Adrenal gland (tissue), 12 donors: ENCODE measurements around the gene LRRC10B. TPM values are rescaled to one million over a fixed set of nuclear protein-coding genes. Genes with fewer than 3 reads are reported as not detected.

Experiments used
- DNase-seq, 7 donors: peaks; one replicate each; pipeline ENCODE4 v3.0.0-alpha.2; 2019 to 2020
- H3K27ac ChIP-seq, 5 donors: fragments of 200-600 bp; sonication (generic) in 4 of 5; 1 replicate in 3 of 5; 2 replicates in 2 of 5; pipeline versions ENCODE4 v1.5.1 to v1.8.0; 2016 to 2020; ENCODE audit warnings: mild to moderate bottlenecking in 1 of 5
- H3K27me3 ChIP-seq: fragments of 200-600 bp; 2 replicates; pipeline ENCODE4 v1.8.0; 2021
- H3K36me3 ChIP-seq, 2 donors: fragments of 200-600 bp; replicated peaks in 1 of 2; 1 replicate in 1 of 2; 2 replicates in 1 of 2; pipeline versions ENCODE4 v1.5.1 to v1.8.0; 2018 to 2022
- H3K4me1 ChIP-seq, 2 donors: fragments of 200-600 bp; replicated peaks in 1 of 2; 1 replicate in 1 of 2; 2 replicates in 1 of 2; pipeline versions ENCODE4 v1.5.1 to v1.8.0; 2018 to 2021
- H3K4me3 ChIP-seq, 4 donors: fragments of 200-600 bp; sonication (generic) in 3 of 4; one replicate each; pipeline ENCODE4 v1.5.1; 2016 to 2018
- H3K9me3 ChIP-seq, 3 donors: fragments of 200-600 bp; sonication (generic) in 1 of 3; replicated peaks in 1 of 3; 1 replicate in 2 of 3; 2 replicates in 1 of 3; pipeline versions ENCODE4 v1.5.1 to v1.8.0; 2016 to 2021
- POLR2A ChIP-seq, 2 donors: fragments of 450-650 bp; IDR thresholded peaks; one replicate each; pipeline ENCODE4 v1.6.1; 2017; ENCODE audit warnings: antibody characterized with exemption in 2 of 2, mild to moderate bottlenecking in 2 of 2, moderate library complexity in 1 of 2
- WGBS, 4 donors: extraction: QIAGEN DNeasy Blood & Tissue Kit in 2 of 4; methylation state at CpG; one replicate each; pipeline versions ENCODE4 v1.1.5 to v1.1.7; 2013 to 2017; 5-methylcytosine and 5-hydroxymethylcytosine counted together
- intact Hi-C, 2 donors: fragments of 100-400 bp; cut with DNase I; formaldehyde crosslinking; loops; one replicate each; pipeline versions ENCODE4 v1.14.1 to v1.15.0; 2022 to 2023
- polyA plus RNA-seq, 3 donors: library from polyadenylated mRNA; stranded (reverse); fragments of 200-250 nt in 2 of 3; fragments of 350-450 nt in 1 of 3; fragmentation: Illumina TruSeq in 1 of 3; extraction: RNeasy Lipid Tissue Mini Kit (QIAGEN cat#74804) in 1 of 3; gene quantifications; one replicate each; pipeline ENCODE4 v1.2.3, GENCODE V29; 2013 to 2014
- total RNA-seq, 9 donors: library from RNA; depleted of rRNA in 4 of 9; stranded (reverse); fragments of >200 nt in 4 of 9; fragments of 120-200 nt in 1 of 9; fragmentation: NEBNext Ultra II Directional in 1 of 9; extraction: Animal tissue kit (Norgen Biotek cat#: 25700) in 1 of 9; gene quantifications; one replicate each; pipeline versions ENCODE4 v1.1.0 to v1.2.4, GENCODE V29; 2013 to 2023
- TF ChIP-seq, protein P1 (sequence below), 6 experiments: fragments of 450-650 bp in 4 of 6; fragments of 200-600 bp in 2 of 6; sonication (generic) in 1 of 6; IDR thresholded peaks; 1 replicate in 5 of 6; 2 replicates in 1 of 6; pipeline versions ENCODE4 v1.5.1 to v1.8.0; 2016 to 2021; ENCODE audit warnings: antibody characterized with exemption in 6 of 6, mild to moderate bottlenecking in 2 of 6, moderate library complexity in 1 of 6
- donor health status: healthy with polysubstance abuse.
- donor health status: Bipolar disorder and iron deficiency.
- donor health status: DM: yes; HTN: yes; CAD: no.
- donor health status: DM: no; HTN: no; CAD: no.
- donor health status: DM: no; HTN: no; CAD: no.
- donor health status: DM: yes; HTN: yes; CAD: no.

The LRRC10B gene
- total and polyA plus RNA-seq, 12 donors = 0.06 to 2.6 (median 1.1) TPM; not detected in 3

DNA sequence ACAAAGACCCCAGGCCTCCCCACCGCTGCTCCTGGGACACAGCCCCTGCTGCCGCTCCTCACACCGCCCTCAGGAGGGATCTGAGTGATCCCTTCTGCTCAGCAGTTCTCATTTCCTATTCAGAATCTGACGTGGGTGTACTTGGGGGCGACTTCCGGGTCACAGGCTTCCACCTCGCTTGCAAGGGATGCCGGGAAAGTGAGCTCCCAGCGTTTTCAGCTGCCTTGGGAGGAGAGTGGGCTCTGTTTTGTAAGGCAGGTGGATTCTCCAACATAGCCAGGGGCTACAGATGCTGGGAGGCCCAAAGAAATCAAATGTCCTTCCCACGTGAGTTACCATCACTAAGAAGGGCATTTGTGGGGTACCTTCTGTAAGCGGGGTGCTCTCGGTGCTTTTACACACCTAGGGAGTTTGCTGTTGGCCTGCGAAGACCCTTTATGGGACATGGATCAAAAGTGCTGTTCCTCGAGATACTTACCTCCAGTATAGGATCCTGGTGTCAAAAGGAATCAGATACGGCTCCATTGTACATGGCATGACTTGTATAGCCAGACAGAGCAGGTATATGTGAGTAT, 9.7 kb upstream of the LRRC10B start:
- no peaks in the 10 kb centered on the region for H3K36me3 ChIP-seq
- no peak overlapping the region for H3K27ac ChIP-seq
- intact Hi-C loops = no loop called here
- no peaks in the 10 kb centered on the region for H3K9me3 ChIP-seq
- 83 to 87% (median 85%) methylated on average over 9 to 15 of the region's 15 CpGs for WGBS, 4 donors
- DNase-seq = no peak
- peaks cover 0 to 4% of the 10 kb centered on the region in 2 donors for H3K4me1 ChIP-seq
- no peak for TF ChIP-seq POLR2A (IDR thresholded peaks at IDR 0.05)
- TF ChIP-seq, protein P1, sequence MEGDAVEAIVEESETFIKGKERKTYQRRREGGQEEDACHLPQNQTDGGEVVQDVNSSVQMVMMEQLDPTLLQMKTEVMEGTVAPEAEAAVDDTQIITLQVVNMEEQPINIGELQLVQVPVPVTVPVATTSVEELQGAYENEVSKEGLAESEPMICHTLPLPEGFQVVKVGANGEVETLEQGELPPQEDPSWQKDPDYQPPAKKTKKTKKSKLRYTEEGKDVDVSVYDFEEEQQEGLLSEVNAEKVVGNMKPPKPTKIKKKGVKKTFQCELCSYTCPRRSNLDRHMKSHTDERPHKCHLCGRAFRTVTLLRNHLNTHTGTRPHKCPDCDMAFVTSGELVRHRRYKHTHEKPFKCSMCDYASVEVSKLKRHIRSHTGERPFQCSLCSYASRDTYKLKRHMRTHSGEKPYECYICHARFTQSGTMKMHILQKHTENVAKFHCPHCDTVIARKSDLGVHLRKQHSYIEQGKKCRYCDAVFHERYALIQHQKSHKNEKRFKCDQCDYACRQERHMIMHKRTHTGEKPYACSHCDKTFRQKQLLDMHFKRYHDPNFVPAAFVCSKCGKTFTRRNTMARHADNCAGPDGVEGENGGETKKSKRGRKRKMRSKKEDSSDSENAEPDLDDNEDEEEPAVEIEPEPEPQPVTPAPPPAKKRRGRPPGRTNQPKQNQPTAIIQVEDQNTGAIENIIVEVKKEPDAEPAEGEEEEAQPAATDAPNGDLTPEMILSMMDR (IDR thresholded peaks at IDR 0.05) = no peak
- no peak overlapping the region for H3K4me3 ChIP-seq
- H3K27me3 ChIP-seq = no peaks in the 10 kb centered on the region

DNA sequence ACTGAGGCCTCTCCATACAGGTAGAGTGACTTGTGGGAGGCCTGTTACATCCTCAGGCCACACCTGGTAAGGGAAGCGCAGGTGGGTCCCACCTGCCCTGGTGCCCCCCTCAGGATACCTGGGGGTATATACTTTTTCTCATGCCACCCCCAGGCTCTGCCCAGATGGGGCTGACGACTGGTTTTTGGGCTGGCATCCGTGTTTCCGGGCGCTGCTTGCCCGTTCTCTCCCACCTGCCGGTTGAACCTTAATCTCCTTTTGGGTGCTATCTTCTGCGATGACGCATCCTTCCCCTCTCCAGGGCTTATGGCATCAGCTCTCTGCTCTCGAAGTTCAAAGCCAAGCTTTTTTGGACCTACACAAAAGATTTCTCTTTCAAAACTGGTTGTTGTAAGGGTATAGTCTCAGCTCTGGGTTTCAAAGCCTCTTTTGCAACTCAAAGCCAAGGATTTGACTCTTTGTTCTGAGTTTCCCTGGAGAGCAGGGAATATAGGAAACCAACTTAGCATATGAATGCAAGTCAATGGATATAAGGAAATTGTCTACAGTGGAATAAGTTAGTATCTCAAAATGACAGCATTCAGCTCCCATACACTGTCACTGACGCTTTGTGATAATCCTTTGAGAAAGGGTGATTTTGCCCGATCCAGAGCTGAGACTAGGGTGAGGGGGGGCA, 8.6 kb upstream of the LRRC10B start:
- no peak for DNase-seq
- Histone ChIP-seq H3K27ac (no peak overlapping the region), H3K27me3 (no peaks in the 10 kb centered on the region), H3K4me1 (no peaks in the 10 kb centered on the region), H3K4me3 (no peak overlapping the region), H3K36me3 (no peaks in the 10 kb centered on the region), H3K9me3 (no peaks in the 10 kb centered on the region)
- intact Hi-C loops = no loop called here
- 78 to 85% (median 83%) methylated on average over 12 of the region's 12 CpGs for WGBS, 4 donors
- no peak for TF ChIP-seq POLR2A (IDR thresholded peaks at IDR 0.05)
- TF ChIP-seq, protein P1 (IDR thresholded peaks at IDR 0.05) = no peak

DNA sequence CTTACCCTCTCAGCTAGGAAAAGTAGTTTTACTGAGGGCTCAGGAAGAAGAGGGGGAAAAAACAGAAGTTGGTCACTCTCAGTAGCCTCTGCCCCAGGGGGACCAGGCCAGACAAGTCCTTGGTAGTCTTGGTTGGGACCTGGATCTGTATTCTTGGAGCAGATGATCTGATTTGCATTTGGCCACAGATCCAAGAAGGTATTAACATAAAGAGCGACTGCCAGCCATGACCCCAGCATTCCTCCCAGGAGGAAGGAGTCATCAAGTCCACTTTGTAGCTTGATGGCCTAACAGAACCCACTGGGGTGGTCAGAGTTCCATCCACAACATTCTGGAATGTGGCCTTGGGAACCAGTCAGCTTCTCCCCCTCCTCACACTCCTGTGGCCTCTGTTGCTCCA, 6.0 kb upstream of the LRRC10B start:
- peaks cover 7% of the 10 kb centered on the region for H3K27me3 ChIP-seq
- H3K9me3 ChIP-seq = no peaks in the 10 kb centered on the region
- DNase-seq = no peak
- H3K4me1 ChIP-seq = no peaks in the 10 kb centered on the region
- WGBS, 4 donors = 83 to 100% (median 98%) methylated on average over 1 of the region's 1 CpG
- TF ChIP-seq, protein P1 (IDR thresholded peaks at IDR 0.05) = no peak
- TF ChIP-seq POLR2A (IDR thresholded peaks at IDR 0.05) = no peak
- no peak overlapping the region for H3K27ac ChIP-seq
- H3K4me3 ChIP-seq = no peak overlapping the region
- no peaks in the 10 kb centered on the region for H3K36me3 ChIP-seq
- intact Hi-C loops = no loop called here

DNA sequence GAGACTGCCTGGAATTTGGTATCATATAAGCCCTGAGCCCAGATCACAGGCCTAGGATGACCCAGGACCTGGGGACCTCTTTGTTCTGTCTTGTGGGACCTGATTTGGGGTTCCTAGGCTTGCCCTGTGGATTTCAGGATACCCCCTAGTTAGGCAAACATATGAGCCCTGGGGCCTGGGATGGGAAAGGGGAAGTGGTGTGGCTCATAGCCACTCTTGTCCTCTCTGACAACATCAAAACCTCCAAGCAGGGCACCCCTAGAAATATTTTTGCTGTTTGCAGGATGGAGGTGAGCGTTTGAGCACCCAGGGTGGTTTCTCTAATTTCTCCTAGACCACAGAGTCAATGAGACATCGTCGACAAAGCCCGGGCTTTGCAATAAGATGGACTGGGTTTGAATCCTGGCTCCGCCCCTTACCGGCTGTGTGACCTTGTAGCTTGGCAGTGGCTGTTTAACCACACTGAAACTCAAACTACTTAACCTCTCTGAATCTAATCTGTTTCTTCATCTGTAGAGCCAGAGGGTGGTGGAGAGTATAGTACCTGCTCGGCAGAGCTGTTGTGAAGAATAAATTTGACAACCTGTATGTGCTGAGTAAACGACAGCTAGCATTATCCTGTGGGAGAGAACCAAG, 5.3 kb upstream of the LRRC10B start:
- no peak overlapping the region for H3K4me3 ChIP-seq
- 61 to 71% (median 66%) methylated on average over 8 of the region's 8 CpGs for WGBS, 4 donors
- peaks cover 0 to 4% of the 10 kb centered on the region in 2 donors for H3K4me1 ChIP-seq
- H3K9me3 ChIP-seq = no peaks in the 10 kb centered on the region
- no peak for TF ChIP-seq POLR2A (IDR thresholded peaks at IDR 0.05)
- TF ChIP-seq, protein P1 (IDR thresholded peaks at IDR 0.05) = no peak
- no peak overlapping the region for H3K27ac ChIP-seq
- H3K36me3 ChIP-seq = no peaks in the 10 kb centered on the region
- H3K27me3 ChIP-seq = peaks cover 15% of the 10 kb centered on the region
- intact Hi-C loops = no loop called here
- DNase-seq = no peak
